ENCODE measurements around the gene IGSF9B. TPM values are rescaled to one million over a fixed set of nuclear protein-coding genes. Genes with fewer than 3 reads are reported as not detected.

IGSF9B gene
- total and polyA plus RNA-seq, 4 donors = 0.07 to 0.33 (median 0.09) TPM; not detected in 1

- no peaks in the 10 kb centered on the region for H3K9me3 ChIP-seq (ENCODE audit: control insufficient read depth in 4 of 4, low read length in 3 of 4)
- H3K36me3 ChIP-seq (ENCODE audit: control insufficient read depth in 4 of 4, insufficient read depth in 3 of 4, low read depth in 1 of 4, low read length in 3 of 4) = no peaks in the 10 kb centered on the region
- DNase-seq (ENCODE audit: low spot score) = no peak
- no peak overlapping the region for H3K9ac ChIP-seq (ENCODE audit: low read depth in 1 of 2, low read length in 2 of 2)
- 77% methylated on average over 5 of the region's 5 CpGs for WGBS
- H3K4me1 ChIP-seq (ENCODE audit: control insufficient read depth in 4 of 4, insufficient read depth in 4 of 4, low read length in 3 of 4) = no peaks in the 10 kb centered on the region
- no peak for TF ChIP-seq HNF4G (IDR thresholded peaks at IDR 0.05)
- TF ChIP-seq NR2F2 (IDR thresholded peaks at IDR 0.05) = no peak
- no peak for TF ChIP-seq ATF3 (IDR thresholded peaks at IDR 0.05)
- TF ChIP-seq, protein P1, sequence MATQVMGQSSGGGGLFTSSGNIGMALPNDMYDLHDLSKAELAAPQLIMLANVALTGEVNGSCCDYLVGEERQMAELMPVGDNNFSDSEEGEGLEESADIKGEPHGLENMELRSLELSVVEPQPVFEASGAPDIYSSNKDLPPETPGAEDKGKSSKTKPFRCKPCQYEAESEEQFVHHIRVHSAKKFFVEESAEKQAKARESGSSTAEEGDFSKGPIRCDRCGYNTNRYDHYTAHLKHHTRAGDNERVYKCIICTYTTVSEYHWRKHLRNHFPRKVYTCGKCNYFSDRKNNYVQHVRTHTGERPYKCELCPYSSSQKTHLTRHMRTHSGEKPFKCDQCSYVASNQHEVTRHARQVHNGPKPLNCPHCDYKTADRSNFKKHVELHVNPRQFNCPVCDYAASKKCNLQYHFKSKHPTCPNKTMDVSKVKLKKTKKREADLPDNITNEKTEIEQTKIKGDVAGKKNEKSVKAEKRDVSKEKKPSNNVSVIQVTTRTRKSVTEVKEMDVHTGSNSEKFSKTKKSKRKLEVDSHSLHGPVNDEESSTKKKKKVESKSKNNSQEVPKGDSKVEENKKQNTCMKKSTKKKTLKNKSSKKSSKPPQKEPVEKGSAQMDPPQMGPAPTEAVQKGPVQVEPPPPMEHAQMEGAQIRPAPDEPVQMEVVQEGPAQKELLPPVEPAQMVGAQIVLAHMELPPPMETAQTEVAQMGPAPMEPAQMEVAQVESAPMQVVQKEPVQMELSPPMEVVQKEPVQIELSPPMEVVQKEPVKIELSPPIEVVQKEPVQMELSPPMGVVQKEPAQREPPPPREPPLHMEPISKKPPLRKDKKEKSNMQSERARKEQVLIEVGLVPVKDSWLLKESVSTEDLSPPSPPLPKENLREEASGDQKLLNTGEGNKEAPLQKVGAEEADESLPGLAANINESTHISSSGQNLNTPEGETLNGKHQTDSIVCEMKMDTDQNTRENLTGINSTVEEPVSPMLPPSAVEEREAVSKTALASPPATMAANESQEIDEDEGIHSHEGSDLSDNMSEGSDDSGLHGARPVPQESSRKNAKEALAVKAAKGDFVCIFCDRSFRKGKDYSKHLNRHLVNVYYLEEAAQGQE (IDR thresholded peaks at IDR 0.05) = no peak
- no peak for TF ChIP-seq ZBTB33 (IDR thresholded peaks at IDR 0.05)
- TF ChIP-seq GABPA (IDR thresholded peaks at IDR 0.05 in 1 of 2, conservative IDR thresholded peaks at IDR 0.05 in 1 of 2) = no peak
- TF ChIP-seq FOXA1 (IDR thresholded peaks at IDR 0.05) = no peak
- no peak for TF ChIP-seq HNF4A (conservative IDR thresholded peaks at IDR 0.05)
- TF ChIP-seq FOXA2 (IDR thresholded peaks at IDR 0.05) = no peak
- no peak for TF ChIP-seq TAF1 (conservative IDR thresholded peaks at IDR 0.05)
- TF ChIP-seq RAD21 (IDR thresholded peaks at IDR 0.05) = no peak
- TF ChIP-seq, protein P2, sequence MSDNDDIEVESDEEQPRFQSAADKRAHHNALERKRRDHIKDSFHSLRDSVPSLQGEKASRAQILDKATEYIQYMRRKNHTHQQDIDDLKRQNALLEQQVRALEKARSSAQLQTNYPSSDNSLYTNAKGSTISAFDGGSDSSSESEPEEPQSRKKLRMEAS (IDR thresholded peaks at IDR 0.05) = no peak
- TF ChIP-seq RXRA (IDR thresholded peaks at IDR 0.05) = no peak
- TF ChIP-seq SP1 (IDR thresholded peaks at IDR 0.05) = no peak
- no peak for TF ChIP-seq YY1 (IDR thresholded peaks at IDR 0.05)
- no peak overlapping the region for H3K4me3 ChIP-seq (ENCODE audit: low read depth in 1 of 3, low read length in 3 of 3)
- no peaks in the 10 kb centered on the region for H3K27me3 ChIP-seq (ENCODE audit: control insufficient read depth in 4 of 4, insufficient read depth in 4 of 4, low read length in 3 of 4)
- no peak overlapping the region for H3K27ac ChIP-seq (ENCODE audit: low read depth in 1 of 2, low read length in 2 of 2)
These were observed 58.0 kb downstream of the IGSF9B start for GRCh38 chr11:133898770-133899115.

DNA sequence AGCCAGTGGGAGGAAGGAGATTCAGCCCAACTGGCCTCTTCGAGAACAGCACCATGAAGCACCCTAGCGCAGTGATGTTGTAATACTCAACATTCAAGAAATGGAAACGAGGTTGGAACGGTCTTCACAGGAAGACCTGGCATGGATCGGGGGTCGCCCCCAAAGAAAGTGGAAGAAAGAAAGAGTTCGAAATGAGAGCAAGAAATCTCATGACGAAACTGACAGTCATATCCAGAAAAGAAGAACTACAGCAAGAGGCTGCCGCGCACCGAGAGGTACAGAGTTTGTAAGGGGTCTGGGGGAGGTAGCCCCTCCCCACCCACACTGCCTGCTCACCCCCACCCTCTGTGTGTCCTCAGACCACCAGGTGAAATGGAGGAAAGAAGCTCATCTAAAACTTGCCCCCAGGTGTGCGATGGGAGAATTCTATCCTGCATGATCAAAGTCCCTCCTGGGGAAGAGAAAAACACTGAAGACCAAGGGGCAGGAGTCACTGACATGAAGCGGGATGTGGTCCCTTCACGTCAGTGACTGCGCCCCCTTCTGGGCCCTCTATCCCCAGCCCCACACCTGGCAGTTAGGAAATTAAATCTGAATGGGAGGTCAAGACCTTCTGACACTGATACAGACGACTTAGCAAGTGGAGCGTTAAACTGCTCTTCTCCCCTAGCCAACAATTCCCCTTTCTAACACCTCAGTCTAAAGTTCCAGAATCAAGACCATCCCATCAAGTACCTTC lies 58.6 kb downstream of the IGSF9B start:
- 68% methylated on average over 17 of the region's 17 CpGs for WGBS
- no peak overlapping the region for H3K4me3 ChIP-seq (ENCODE audit: low read depth in 1 of 3, low read length in 3 of 3)
- no peak for DNase-seq (ENCODE audit: low spot score)
- no peak overlapping the region for H3K27ac ChIP-seq (ENCODE audit: low read depth in 1 of 2, low read length in 2 of 2)
- TF ChIP-seq SP1 (IDR thresholded peaks at IDR 0.05) (no peak), ATF3 (IDR thresholded peaks at IDR 0.05) (no peak), EGR1 (IDR thresholded peaks at IDR 0.05; ENCODE audit: low read depth in 2 of 2) (no peak)
- H3K27me3 ChIP-seq (ENCODE audit: control insufficient read depth in 4 of 4, insufficient read depth in 4 of 4, low read length in 3 of 4) = no peaks in the 10 kb centered on the region
- no peaks in the 10 kb centered on the region for H3K4me1 ChIP-seq (ENCODE audit: control insufficient read depth in 4 of 4, insufficient read depth in 4 of 4, low read length in 3 of 4)
- no peaks in the 10 kb centered on the region for H3K36me3 ChIP-seq (ENCODE audit: control insufficient read depth in 4 of 4, insufficient read depth in 3 of 4, low read depth in 1 of 4, low read length in 3 of 4)
- H3K9ac ChIP-seq (ENCODE audit: low read depth in 1 of 2, low read length in 2 of 2) = no peak overlapping the region
- no peaks in the 10 kb centered on the region for H3K9me3 ChIP-seq (ENCODE audit: control insufficient read depth in 4 of 4, low read length in 3 of 4)

Measured in liver (tissue), 9 donors.